GM19023 (cell line): Measurements from ENCODE around the gene AKR1B1.
"Not testable (repeated sequence)": the region's sequence is repeated elsewhere in the genome, so short reads cannot be mapped to it uniquely, and the experiment has no call there.

Source experiments
- ATAC-seq: cut with Tn5 transposase; IDR thresholded peaks from one replicate; pipeline ENCODE4 v1.9.1; 2021; ENCODE audit warnings: mild to moderate bottlenecking, moderate library complexity; ENCODE audit not compliant: unreplicated experiment

AKR1B1 gene

DNA sequence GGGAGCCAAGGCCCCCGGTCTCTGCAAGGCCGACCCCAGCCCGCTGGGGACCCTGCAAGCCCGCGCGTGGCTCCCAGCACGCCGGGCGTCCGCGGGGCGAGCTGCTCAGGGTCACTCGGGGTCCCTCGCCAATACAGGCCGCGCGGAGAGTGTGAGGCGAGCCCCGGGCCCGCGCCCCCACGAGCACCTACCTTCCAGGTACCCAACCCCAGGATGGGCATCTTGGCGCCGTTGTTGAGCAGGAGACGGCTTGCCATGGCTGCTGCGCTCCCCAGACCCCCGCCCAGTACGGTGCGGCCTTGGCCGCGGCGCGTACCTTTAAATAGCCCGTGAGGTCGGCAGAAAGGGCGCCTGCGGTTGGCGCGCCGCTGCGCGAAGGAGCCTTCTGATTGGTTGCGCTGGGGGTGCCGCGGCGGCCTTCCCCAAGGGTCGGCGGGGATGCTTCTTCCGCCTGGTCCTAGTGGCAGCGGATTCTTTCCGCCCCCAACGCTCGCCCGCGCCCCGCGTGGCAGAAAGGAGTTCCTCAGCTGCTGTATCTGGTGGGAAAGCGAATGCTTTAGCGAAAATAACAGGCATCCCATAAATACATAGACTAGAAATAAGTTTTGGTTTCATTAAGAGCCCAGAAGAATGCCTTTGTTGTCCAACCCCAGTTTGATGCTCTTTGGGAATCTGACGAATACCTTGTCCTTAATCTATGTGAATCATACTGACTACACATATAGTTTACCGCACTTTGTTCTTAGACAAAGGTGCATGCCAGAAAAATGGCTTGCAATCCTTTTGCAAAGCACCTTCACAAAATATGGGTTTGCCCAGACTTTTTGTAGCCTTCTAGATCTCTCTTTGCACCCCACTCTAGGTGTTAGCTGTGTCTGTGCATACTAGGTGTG is at the start of gene AKR1B1:
Gene AKR1B1, minus strand, starts transcription at position 295 of the 893 bp plus-strand sequence. Its CDS starts 38 bp downstream, at position 257.
- peak; percentile 93 for ATAC-seq

GRCh38 chr7:134505856-134506255 is 47.0 kb upstream of the AKR1B1 start:
- no peak for ATAC-seq

DNA sequence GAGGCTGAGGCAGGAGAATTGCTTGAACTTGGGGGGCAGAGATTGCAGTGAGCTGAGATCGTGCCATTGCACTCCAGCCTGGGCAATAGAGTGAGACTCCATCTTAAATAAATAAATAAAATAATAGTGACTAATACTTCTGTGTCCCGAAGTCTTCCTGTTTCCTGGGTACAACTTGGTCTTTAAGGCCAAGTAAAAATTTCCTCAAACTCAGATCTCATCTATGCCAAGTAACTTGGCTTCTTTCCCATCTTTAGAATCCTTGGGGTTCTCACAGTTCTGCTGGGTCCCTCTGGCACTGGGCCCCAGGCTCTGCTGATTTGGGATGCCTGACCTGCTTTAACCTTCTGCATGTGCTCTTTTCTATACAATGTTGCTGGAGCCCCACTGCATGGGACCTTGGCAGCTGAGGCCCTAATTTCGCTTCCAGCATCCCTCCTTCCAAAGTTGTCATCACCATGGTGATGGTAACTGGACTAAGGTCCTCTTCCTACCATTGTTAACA is 45.8 kb upstream of the AKR1B1 start:
- ATAC-seq = no peak

DNA sequence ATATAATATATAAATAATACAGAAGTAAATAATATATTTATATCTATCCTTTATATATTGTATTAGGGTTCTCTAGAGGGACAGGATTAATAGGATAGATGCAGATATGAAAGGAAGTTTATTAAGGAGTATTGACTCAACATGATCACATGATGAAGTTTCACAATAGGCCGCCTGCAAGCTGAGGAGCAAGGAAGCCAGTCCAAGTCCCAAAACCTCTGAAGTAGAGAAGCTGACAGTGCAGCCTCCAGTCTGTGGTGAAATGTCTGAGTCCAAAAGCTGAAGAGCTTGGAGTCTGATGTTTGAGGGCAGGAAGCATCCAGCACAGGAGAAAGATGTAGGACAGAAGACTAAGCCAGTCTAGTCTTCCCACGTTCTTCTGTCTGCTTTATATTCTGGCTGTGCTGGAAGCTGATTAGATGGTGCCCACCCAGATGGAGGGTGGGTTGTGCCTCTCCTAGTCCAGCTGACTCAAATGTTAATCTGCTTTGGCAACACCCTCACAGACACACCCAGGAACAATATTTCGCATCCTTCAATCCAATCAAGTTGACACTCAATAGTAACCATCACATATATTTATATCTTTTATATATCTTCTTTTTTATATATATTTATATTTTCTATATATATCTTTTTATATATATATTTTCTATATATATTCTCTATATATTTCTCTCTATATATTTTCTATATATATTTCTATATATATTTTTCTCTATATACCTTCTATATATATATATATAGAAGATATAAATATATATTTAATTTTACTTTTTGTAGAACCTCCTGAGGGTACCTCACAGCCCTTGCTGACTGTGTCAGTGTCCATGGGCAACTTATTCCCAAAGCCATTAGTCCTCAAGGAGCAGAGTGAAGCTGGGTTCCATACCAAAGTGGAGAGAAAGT is 43.8 kb upstream of the AKR1B1 start:
- ATAC-seq = no peak

GRCh38 chr7:134500982-134501381 is 42.1 kb upstream of the AKR1B1 start:
- no peak for ATAC-seq

DNA sequence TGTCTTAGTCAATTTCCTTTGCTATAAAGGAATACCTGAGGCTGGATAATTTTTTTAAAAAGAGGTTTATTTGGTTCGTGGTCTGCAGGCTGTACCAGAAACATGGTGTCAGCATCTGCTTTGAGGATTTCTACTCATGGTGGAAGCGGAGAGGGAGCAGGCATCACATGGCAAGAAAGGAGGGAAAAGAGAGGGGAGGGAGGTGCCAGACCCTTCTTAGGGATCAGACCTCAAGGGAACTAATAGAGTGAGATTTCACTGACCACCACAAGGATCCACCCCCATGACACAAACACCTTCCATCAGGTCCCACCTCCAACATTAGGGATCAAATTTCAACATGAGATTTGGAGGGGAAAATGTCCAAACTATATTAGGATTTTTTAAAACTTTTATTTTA is 41.5 kb upstream of the AKR1B1 start:
- no peak for ATAC-seq

DNA sequence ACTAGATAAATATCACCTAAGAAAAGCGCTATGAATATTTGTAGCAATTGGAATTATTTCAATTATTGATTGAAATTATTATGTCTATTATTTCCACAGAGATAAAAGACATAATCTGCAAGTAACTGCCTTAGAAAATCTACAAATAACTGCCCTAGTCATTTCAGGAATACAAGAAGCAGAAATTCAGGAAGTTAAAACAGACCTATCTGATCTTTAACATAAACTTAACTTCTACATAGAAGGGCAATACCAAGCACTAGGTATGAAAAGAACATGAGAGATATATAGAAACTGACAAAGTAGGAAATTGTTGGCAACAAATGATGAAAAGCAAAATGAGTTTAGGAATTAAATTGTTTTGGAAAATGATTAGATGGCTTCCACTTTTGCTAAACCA is 36.6 kb upstream of the AKR1B1 start:
- no peak for ATAC-seq

GRCh38 chr7:134493091-134493490 is 34.2 kb upstream of the AKR1B1 start:
- no peak for ATAC-seq

DNA sequence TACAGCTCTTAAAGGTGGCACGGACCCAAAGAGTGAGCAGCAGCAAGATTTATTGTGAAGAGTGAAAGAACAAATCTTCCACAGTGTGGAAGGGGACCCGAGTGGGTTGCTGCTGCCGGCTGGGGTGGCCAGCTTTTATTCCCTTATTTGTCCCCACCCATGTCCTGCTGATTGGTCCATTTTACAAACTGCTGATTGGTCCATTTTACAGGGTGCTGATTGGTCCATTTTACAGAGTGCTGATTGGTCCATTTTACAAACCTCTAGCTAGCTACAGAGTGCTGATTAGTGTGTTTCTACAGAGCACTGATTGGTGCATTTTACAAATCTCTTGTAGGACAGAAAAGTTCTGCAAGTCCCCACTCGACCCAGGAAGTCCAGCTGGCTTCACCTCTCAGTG is 28.8 kb upstream of the AKR1B1 start:
- not testable (repeated sequence) for ATAC-seq

DNA sequence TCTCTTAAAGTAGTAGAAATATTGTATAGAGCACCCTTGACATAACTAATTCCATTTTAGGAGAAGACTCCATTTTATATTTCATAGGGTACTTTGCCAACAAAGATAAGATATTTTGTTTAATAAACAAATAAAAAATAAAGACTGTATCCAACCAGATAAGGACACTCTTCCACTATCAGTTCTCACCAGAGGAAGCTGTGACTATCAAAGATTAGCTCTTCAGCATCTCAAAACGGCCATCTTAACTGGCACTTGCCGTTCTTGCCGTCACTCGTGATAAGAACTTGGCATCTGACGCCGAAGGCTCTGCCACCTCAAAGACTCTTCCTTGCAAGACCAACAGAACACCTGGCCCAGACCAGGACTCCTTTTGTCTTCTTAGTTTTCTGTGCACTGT is 26.3 kb upstream of the AKR1B1 start:
- no peak for ATAC-seq

- no peak for ATAC-seq
Measured at GRCh38 chr7:134483296-134483695, 24.4 kb upstream of the AKR1B1 start.

DNA sequence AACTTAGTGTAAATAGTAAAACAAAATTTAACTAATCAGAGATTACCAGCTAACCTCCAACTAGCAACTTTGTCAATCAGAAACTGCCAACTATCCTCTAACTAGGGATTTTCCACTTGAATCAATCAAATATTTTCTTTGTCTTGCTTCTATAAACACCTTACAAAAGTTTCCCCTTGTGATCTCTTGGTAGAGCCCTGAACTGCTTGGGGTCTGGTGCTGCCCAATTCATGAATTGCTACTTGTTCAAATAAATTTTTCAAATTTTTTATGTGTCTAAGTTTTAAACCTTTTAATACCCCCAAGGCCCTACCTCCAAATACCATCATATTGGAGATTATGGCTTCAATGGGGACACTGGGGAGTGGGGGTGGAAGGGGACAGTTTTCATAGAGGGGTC is 24.0 kb upstream of the AKR1B1 start:
- ATAC-seq = no peak

DNA sequence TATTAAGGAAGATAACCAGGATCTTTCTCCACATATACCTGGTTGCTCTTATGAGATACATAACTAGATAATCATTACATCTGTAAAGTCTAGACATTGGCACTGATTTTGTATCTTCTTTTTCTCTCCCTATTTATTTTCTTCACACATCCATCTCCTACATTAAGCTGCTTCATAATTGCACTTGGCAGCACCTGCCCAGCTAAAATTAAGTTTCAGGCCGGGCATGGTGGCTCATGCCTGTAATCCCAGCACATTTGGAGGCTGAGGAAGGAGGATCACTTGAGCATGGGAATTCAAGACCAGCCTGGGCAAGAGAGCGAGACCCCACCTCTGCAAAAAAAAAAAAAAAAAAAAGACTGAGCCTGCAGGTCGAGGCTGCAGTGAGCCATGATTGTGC is 22.3 kb upstream of the AKR1B1 start:
- no peak for ATAC-seq

GRCh38 chr7:134480730-134481129 is 21.8 kb upstream of the AKR1B1 start:
- no peak for ATAC-seq

DNA sequence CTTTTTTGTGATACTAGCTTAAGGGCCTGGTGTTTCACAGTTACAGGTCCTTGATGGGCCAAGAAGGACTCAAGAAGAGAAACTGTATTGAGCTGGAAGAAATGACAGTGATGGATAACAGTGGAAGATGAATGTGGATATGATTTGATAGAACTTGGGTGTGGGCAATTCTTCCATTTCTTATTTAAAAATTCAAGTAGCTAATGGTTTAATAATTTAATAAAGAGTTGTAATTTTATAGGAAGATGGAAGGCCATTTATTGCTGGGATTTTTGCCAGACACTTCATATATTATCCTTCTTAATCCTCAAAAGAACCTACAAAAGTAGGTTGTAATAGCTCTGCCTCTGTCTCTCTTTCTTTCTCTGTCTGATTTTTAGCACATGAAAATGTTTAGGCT is 21.3 kb upstream of the AKR1B1 start:
- ATAC-seq = no peak

GRCh38 chr7:134478707-134479106 is 19.8 kb upstream of the AKR1B1 start:
- ATAC-seq = no peak

- ATAC-seq = no peak
Measured at GRCh38 chr7:134477954-134478353, 19.1 kb upstream of the AKR1B1 start.

DNA sequence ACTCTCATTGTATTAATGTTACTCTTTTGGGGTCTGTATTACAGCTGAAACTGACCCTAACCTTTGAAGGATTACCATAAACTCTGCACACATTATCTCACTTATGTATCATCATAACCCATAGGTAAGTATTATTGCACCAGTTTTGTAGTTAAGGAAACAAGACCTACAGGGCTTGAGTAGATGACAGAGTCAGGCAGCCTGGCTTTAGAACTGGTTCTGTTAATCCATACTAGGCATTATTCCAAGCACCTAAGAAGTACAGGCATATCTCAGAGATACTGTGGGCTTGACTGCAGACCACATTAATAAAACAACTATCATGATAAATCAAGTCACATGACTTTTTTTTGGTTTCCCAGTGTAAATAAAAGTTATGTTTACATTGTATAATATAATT is 17.1 kb upstream of the AKR1B1 start:
- ATAC-seq = no peak

GRCh38 chr7:134474828-134475227 is 15.9 kb upstream of the AKR1B1 start:
- no peak for ATAC-seq

DNA sequence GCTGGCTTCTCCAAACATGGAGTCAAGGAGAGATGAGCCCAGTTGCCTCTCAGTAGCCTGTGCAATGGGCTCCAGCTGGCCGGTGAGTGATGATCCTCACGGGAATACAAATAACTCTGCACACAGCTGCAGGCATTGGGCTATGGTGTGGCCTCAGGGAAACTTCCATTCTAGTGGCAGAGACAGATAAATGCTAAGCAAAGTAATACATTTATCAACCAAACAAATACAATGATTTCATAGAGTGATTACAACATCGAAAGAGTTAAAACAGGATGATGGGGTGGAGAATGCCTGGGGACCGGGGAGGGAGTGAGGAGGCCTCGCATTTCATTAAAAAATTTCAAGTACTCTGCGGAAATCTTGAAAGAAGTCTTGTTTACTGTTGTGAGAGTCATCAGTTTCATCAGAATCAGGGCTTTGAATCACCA is 15.0 kb upstream of the AKR1B1 start:
- ATAC-seq = no peak

DNA sequence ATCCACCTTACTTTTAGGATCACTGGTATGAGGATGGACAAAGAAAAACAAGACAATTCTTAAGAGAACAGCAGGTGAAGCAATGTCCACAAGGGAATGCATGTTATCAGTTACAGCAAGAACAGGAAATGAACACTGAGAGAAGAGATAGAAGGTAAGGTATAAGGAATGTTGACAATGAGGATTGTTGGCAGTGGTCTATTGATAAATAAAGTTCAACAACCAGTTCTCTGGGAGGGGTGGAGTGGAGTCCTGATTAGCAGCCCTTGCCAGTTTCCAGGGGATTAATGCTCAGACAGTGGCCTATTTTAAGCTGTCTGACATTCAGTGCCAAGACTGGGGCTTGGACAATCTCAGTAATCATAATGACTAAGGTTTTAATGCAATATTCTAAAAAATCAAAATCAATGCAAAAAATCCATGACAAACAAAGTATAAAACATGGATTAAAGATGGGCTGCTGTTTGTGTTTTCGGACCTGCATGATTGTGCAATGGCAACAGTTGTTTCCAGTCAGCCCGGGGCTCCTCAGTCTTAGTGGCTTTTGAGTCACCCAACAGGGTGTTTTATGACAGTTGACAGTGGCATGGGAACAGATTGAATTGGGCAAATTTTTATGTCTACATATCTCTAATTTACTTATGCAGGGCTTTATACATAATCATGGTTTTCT is 13.8 kb upstream of the AKR1B1 start:
- ATAC-seq = no peak
